ENCODE data around the gene SHISA4. TPM values are rescaled to one million over a fixed set of nuclear protein-coding genes. Genes with fewer than 3 reads are reported as not detected.

The SHISA4 gene
- total RNA-seq, 1 donor from 2014 or later, result 7.4 TPM

GRCh38 chr1:201882665-201883132 is 6.0 kb upstream of the SHISA4 start:
- peaks cover 18% of the 10 kb centered on the region for H3K27me3 Mint-ChIP-seq
- H3K4me3 Mint-ChIP-seq (ENCODE audit: low read depth), result no peak overlapping the region
- no peak overlapping the region for H3K27ac Mint-ChIP-seq
- peaks cover 4% of the 10 kb centered on the region for H3K4me1 Mint-ChIP-seq (ENCODE audit: low read depth)
- TF ChIP-seq CTCF (IDR thresholded peaks at IDR 0.05; ENCODE audit: unreplicated experiment), result no peak
- DNase-seq (ENCODE audit: low spot score, unreplicated experiment), result no peak
- no peaks in the 10 kb centered on the region for H3K9me3 Mint-ChIP-seq (ENCODE audit: low read depth)
- no peaks in the 10 kb centered on the region for H3K36me3 Mint-ChIP-seq (ENCODE audit: insufficient read depth)

GRCh38 chr1:201883266-201883665 is 5.4 kb upstream of the SHISA4 start:
- H3K4me1 Mint-ChIP-seq (ENCODE audit: low read depth), result peaks cover 4% of the 10 kb centered on the region
- no peak for DNase-seq (ENCODE audit: low spot score, unreplicated experiment)
- no peaks in the 10 kb centered on the region for H3K9me3 Mint-ChIP-seq (ENCODE audit: low read depth)
- peaks cover 24% of the 10 kb centered on the region for H3K27me3 Mint-ChIP-seq
- no peak for TF ChIP-seq CTCF (IDR thresholded peaks at IDR 0.05; ENCODE audit: unreplicated experiment)
- H3K27ac Mint-ChIP-seq, result no peak overlapping the region
- no peaks in the 10 kb centered on the region for H3K36me3 Mint-ChIP-seq (ENCODE audit: insufficient read depth)
- H3K4me3 Mint-ChIP-seq (ENCODE audit: low read depth), result no peak overlapping the region

GRCh38 chr1:201883786-201884185 is 4.9 kb upstream of the SHISA4 start:
- Mint-ChIP-seq H3K27me3 (peaks cover 25% of the 10 kb centered on the region), H3K4me3 (ENCODE audit: low read depth) (no peak overlapping the region), H3K36me3 (ENCODE audit: insufficient read depth) (no peaks in the 10 kb centered on the region), H3K27ac (no peak overlapping the region), H3K4me1 (ENCODE audit: low read depth) (peaks cover 3% of the 10 kb centered on the region), H3K9me3 (ENCODE audit: low read depth) (no peaks in the 10 kb centered on the region)
- no peak for TF ChIP-seq CTCF (IDR thresholded peaks at IDR 0.05; ENCODE audit: unreplicated experiment)
- DNase-seq (ENCODE audit: low spot score, unreplicated experiment), result no peak

- H3K36me3 Mint-ChIP-seq (ENCODE audit: insufficient read depth), result no peaks in the 10 kb centered on the region
- peaks cover 2% of the 10 kb centered on the region for H3K4me1 Mint-ChIP-seq (ENCODE audit: low read depth)
- H3K4me3 Mint-ChIP-seq (ENCODE audit: low read depth), result no peak overlapping the region
- no peaks in the 10 kb centered on the region for H3K9me3 Mint-ChIP-seq (ENCODE audit: low read depth)
- H3K27ac Mint-ChIP-seq, result no peak overlapping the region
- peaks cover 26% of the 10 kb centered on the region for H3K27me3 Mint-ChIP-seq
- no peak for DNase-seq (ENCODE audit: low spot score, unreplicated experiment)
- no peak for TF ChIP-seq CTCF (IDR thresholded peaks at IDR 0.05; ENCODE audit: unreplicated experiment)
These were observed 4.3 kb upstream of the SHISA4 start for GRCh38 chr1:201884425-201884824.

GRCh38 chr1:201885531-201886075 is 3.1 kb upstream of the SHISA4 start:
- no peak for TF ChIP-seq CTCF (IDR thresholded peaks at IDR 0.05; ENCODE audit: unreplicated experiment)
- Mint-ChIP-seq H3K4me1 (ENCODE audit: low read depth) (peaks cover 4% of the 10 kb centered on the region), H3K4me3 (ENCODE audit: low read depth) (no peak overlapping the region), H3K36me3 (ENCODE audit: insufficient read depth) (no peaks in the 10 kb centered on the region), H3K27me3 (peaks cover 35% of the 10 kb centered on the region), H3K27ac (no peak overlapping the region), H3K9me3 (ENCODE audit: low read depth) (no peaks in the 10 kb centered on the region)
- no peak for DNase-seq (ENCODE audit: low spot score, unreplicated experiment)
